Left lung (tissue), 10 donors: ENCODE data around the gene RFC5. TPM values are rescaled to one million over a fixed set of nuclear protein-coding genes. Genes with fewer than 3 reads are reported as not detected.

Experiments
- ATAC-seq: fragments of 200-7000 bp; cut with Tn5 transposase; one replicate; pipeline ENCODE4 v1.9.1; 2020; ENCODE audit warnings: moderate library complexity
- DNase-seq, 4 donors: peaks; one replicate each; pipeline ENCODE4 v3.0.0-alpha.2; 2013 to 2020
- H3K27ac ChIP-seq, 2 donors: fragments of 200-600 bp; sonication (generic) in 1 of 2; one replicate each; pipeline versions ENCODE4 v1.5.0 to v1.8.0; 2020 to 2021
- H3K27me3 ChIP-seq, 2 donors: fragments of 200-600 bp; sonication (generic) in 1 of 2; one replicate each; pipeline versions ENCODE4 v1.5.0 to v1.8.0; 2020 to 2021
- H3K36me3 ChIP-seq, 2 donors: fragments of 200-600 bp; sonication (generic) in 1 of 2; one replicate each; pipeline versions ENCODE4 v1.5.0 to v1.8.0; 2020 to 2021
- H3K4me1 ChIP-seq, 2 donors: fragments of 200-600 bp; one replicate each; pipeline ENCODE4 v1.8.0; 2021
- H3K4me3 ChIP-seq, 2 donors: fragments of 200-600 bp; sonication (generic) in 1 of 2; one replicate each; pipeline versions ENCODE4 v1.5.0 to v1.8.0; 2020 to 2021; ENCODE audit warnings: mild to moderate bottlenecking in 1 of 2
- H3K9me3 ChIP-seq, 2 donors: fragments of 200-600 bp; sonication (generic) in 1 of 2; one replicate each; pipeline versions ENCODE4 v1.5.0 to v1.8.0; 2020 to 2021
- CTCF ChIP-seq, 2 donors: fragments of 200-600 bp; sonication (generic) in 1 of 2; IDR thresholded peaks; one replicate each; pipeline versions ENCODE4 v1.5.0 to v1.8.0; 2021; ENCODE audit warnings: antibody characterized with exemption in 2 of 2
- intact Hi-C, 2 donors: fragments of 100-400 bp; cut with DNase I; formaldehyde crosslinking; loops; one replicate each; pipeline versions ENCODE4 v1.11.2 to v1.14.2; 2022
- polyA plus RNA-seq, 6 donors: library from polyadenylated mRNA; unstranded; fragments of 120-200 nt; gene quantifications; one replicate each; pipeline ENCODE4 v1.2.1, GENCODE V29; 2013; ENCODE audit not compliant: insufficient read length in 6 of 6
- total RNA-seq, 2 donors: library from RNA; stranded (reverse); fragmentation: NEBNext Ultra II Directional; extraction: Animal tissue kit (Norgen Biotek cat#: 25700); gene quantifications; one replicate each; pipeline ENCODE4 v1.2.1, GENCODE V29; 2021
- donor health status: DM: no; HTN: yes; CAD: no.
- donor health status: DM: no; HTN: no; CAD: no.

Gene RFC5
- total and polyA plus RNA-seq, 8 donors: 12.1 to 35.8 (median 32.6) TPM

- H3K27me3 ChIP-seq: peaks cover 0 to 20% of the 10 kb centered on the region in 2 donors
- DNase-seq (no peak), ATAC-seq (no peak)
- peaks cover 0 to 12% of the 10 kb centered on the region in 2 donors for H3K9me3 ChIP-seq
- H3K4me1 ChIP-seq: no peaks in the 10 kb centered on the region
- intact Hi-C loops: no loop called here
- no peak overlapping the region for H3K4me3 ChIP-seq
- no peaks in the 10 kb centered on the region for H3K36me3 ChIP-seq
- no peak for TF ChIP-seq CTCF (IDR thresholded peaks at IDR 0.05)
- H3K27ac ChIP-seq: no peak overlapping the region
Observed at GRCh38 chr12:117975006-117975405, 41.5 kb upstream of the RFC5 start.

GRCh38 chr12:117977373-117977772 lies 39.1 kb upstream of the RFC5 start:
- intact Hi-C loops: no loop called here
- H3K27ac ChIP-seq: no peak overlapping the region
- no peak overlapping the region for H3K4me3 ChIP-seq
- DNase-seq (no peak), ATAC-seq (no peak)
- peaks cover 0 to 11% of the 10 kb centered on the region in 2 donors for H3K27me3 ChIP-seq
- H3K4me1 ChIP-seq: no peaks in the 10 kb centered on the region
- no peaks in the 10 kb centered on the region for H3K9me3 ChIP-seq
- H3K36me3 ChIP-seq: no peaks in the 10 kb centered on the region
- TF ChIP-seq CTCF (IDR thresholded peaks at IDR 0.05): no peak

GRCh38 chr12:117980616-117981015 lies 35.9 kb upstream of the RFC5 start:
- Histone ChIP-seq H3K4me1 (no peaks in the 10 kb centered on the region), H3K36me3 (no peaks in the 10 kb centered on the region), H3K9me3 (no peaks in the 10 kb centered on the region), H3K27me3 (peaks cover 0 to 10% of the 10 kb centered on the region in 2 donors), H3K27ac (no peak overlapping the region), H3K4me3 (no peak overlapping the region)
- DNase-seq (no peak), ATAC-seq (no peak)
- intact Hi-C loops: no loop called here
- no peak for TF ChIP-seq CTCF (IDR thresholded peaks at IDR 0.05)

- DNase-seq: no peak
- TF ChIP-seq CTCF (IDR thresholded peaks at IDR 0.05): no peak
- H3K27ac ChIP-seq: no peak overlapping the region
- intact Hi-C loops: no loop called here
- ATAC-seq: no peak
- H3K4me1 ChIP-seq: no peaks in the 10 kb centered on the region
- H3K36me3 ChIP-seq: no peaks in the 10 kb centered on the region
- no peaks in the 10 kb centered on the region for H3K9me3 ChIP-seq
- peaks cover 0 to 11% of the 10 kb centered on the region in 2 donors for H3K27me3 ChIP-seq
- H3K4me3 ChIP-seq: no peak overlapping the region
Observed at GRCh38 chr12:117981267-117981666, 35.2 kb upstream of the RFC5 start.

GRCh38 chr12:117985182-117985581 lies 31.3 kb upstream of the RFC5 start:
- Histone ChIP-seq H3K9me3 (no peaks in the 10 kb centered on the region), H3K4me3 (no peak overlapping the region), H3K27me3 (peaks cover 0 to 11% of the 10 kb centered on the region in 2 donors), H3K27ac (no peak overlapping the region), H3K36me3 (no peaks in the 10 kb centered on the region), H3K4me1 (no peaks in the 10 kb centered on the region)
- TF ChIP-seq CTCF (IDR thresholded peaks at IDR 0.05): no peak
- intact Hi-C loops: no loop called here
- ATAC-seq (no peak), DNase-seq (no peak)
